ENCODE measurements around the gene CCDC57. TPM values are rescaled to one million over a fixed set of nuclear protein-coding genes. Genes with fewer than 3 reads are reported as not detected.
"Not testable (repeated sequence)": the region's sequence is repeated elsewhere in the genome, so short reads cannot be mapped to it uniquely, and the experiment has no call there.

Gene CCDC57
- total RNA-seq, 5 donors from 2014 or later (not counting 1 experiment from before 2014, with no cell fraction given) = 86.4 to 127 (median 103) TPM

DNA sequence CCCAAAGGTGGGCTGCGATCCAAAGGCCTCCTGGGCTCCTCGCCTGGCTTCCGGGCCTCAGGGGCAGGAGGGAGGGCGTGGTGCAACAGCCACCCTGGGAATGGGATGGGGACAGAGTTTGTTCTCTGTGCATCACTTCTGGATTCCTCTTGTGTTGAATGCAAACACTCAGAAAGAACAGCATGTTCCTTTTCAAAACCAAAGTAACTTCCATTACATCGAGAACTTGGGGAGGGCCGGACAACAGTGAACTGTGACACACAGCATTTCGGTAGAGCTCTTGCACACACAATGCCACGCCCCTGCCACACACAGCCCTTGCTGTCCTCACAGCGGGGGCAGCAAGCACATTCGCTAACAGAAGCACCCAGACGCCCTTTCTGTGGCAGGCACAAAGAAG lies 78.5 kb downstream of the CCDC57 start:
- ATAC-seq (replicated peaks in 1 of 4) (no peak), DNase-seq (no peak)
- Histone ChIP-seq H3K4me3 (ENCODE audit: control insufficient read depth in 1 of 2, extremely low read depth in 1 of 2, low read length in 1 of 2) (no peak overlapping the region), H3K4me1 (ENCODE audit: control insufficient read depth in 1 of 2, extremely low read depth in 1 of 2, insufficient read depth in 2 of 2, low read length in 2 of 2) (peaks cover 2 to 9% of the 10 kb centered on the region in 2 experiments), H3K27me3 (replicated peaks in 1 of 2; ENCODE audit: control insufficient read depth in 2 of 2, extremely low read depth in 1 of 2, insufficient read depth in 2 of 2, low read length in 1 of 2) (no peaks in the 10 kb centered on the region), H3K36me3 (ENCODE audit: control insufficient read depth in 2 of 2, extremely low read depth in 1 of 2, insufficient read depth in 1 of 2, low read length in 1 of 2) (peaks cover 0 to 4% of the 10 kb centered on the region in 2 donors), H3K9me3 (no peaks in the 10 kb centered on the region), H3K27ac (ENCODE audit: low read length) (no peak overlapping the region)
- ChIA-PET POLR2A (no interaction called here), CTCF (interaction anchor here in 1 of 2 donors (0.6 kb wide), 1 partner anchor 46 kb away, joined by 3 read pairs; no protein-coding TSS in a partner anchor)
- WGBS (ENCODE audit: insufficient coverage) = 88% methylated on average over 9 of the region's 11 CpGs
- Mint-ChIP-seq H3K36me3 (no peaks in the 10 kb centered on the region), H3K27ac (no peak overlapping the region), H3K4me3 (no peak overlapping the region), H3K27me3 (no peaks in the 10 kb centered on the region), H3K4me1 (peaks cover 5 to 8% (median 7%) of the 10 kb centered on the region in 3 donors), H3K9me3 (no peaks in the 10 kb centered on the region)

DNA sequence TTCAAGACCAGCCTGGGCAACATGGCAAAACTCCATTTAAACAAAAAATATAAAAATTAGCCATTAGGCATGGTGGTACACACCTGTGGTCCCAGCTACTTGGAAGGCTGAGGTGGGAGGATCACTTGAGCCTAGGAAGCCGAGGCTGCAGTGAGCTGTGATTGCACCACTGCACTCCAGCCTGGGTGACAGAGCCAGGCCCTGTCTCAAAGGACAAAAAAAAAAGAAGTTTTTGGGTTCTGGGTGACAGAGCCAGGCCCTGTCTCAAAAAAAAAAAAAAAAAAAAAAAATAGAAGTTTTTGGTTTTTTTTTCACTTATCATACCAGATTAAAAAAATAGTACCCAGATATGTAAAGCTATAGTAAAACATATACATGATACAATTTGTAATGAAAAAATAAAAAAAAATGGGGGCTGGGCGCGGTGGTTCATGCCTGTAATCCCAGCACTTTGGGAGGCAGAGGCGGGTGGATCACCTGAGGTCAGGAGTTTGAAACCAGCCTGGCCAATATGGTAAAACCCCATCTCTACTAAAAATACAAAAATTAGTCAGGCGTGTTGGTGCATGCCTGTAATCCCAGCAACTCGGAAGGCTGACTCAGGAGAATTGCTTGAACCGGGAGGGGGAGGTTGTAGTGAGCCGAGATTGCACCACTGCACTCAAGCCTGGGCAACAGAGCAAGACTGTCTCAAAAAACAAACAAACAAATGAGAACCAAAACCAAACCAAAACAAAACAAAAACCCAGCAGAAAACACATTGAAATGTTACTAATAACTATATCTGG lies 79.3 kb downstream of the CCDC57 start:
- H3K36me3 Mint-ChIP-seq; H3K27ac Mint-ChIP-seq; DNase-seq; H3K27ac ChIP-seq (ENCODE audit: low read length); H3K9me3 Mint-ChIP-seq; H3K27me3 ChIP-seq (replicated peaks in 1 of 2; ENCODE audit: control insufficient read depth in 2 of 2, extremely low read depth in 1 of 2, insufficient read depth in 2 of 2, low read length in 1 of 2); ATAC-seq (replicated peaks in 1 of 4); H3K4me3 Mint-ChIP-seq; H3K36me3 ChIP-seq (ENCODE audit: control insufficient read depth in 2 of 2, extremely low read depth in 1 of 2, insufficient read depth in 1 of 2, low read length in 1 of 2); H3K27me3 Mint-ChIP-seq; H3K9me3 ChIP-seq; H3K4me3 ChIP-seq (ENCODE audit: control insufficient read depth in 1 of 2, extremely low read depth in 1 of 2, low read length in 1 of 2): not testable (repeated sequence)
- peaks cover 8 to 15% (median 12%) of the 10 kb centered on the region in 3 donors for H3K4me1 Mint-ChIP-seq
- 100% methylated on average over 1 of the region's 8 CpGs for WGBS (ENCODE audit: insufficient coverage)
- CTCF ChIA-PET = interaction anchor here in 1 of 2 donors (0.7 kb wide), 1 partner anchor 25 kb away, joined by 6 read pairs; no protein-coding TSS in a partner anchor
- peaks cover 5 to 16% of the 10 kb centered on the region in 2 experiments for H3K4me1 ChIP-seq (ENCODE audit: control insufficient read depth in 1 of 2, extremely low read depth in 1 of 2, insufficient read depth in 2 of 2, low read length in 2 of 2)
- POLR2A ChIA-PET = interaction anchor here (0.6 to 1.0 kb wide), 2 partner anchors 29 to 67 kb away, joined by 3 to 6 read pairs; no protein-coding TSS in a partner anchor

DNA sequence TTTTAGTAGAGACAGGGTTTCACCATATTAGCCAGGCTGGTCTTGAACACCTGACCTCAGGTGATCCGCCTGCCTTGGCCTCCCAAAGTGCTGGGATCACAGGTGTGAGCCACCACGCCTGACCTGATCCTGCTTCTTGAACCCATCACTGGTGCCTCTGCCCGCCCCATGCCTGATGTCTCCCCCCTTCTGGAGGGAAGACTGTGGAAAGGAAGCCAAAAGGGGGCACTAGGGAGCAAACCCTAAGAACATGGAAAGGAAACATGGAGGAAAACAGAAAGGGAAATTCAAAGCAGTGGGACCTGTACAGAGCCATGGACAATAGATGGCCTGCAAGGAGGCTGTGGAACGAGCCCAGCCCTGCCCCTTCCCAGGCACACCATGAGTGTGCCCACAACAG lies 83.5 kb downstream of the CCDC57 start:
- 97% methylated on average over 3 of the region's 4 CpGs for WGBS (ENCODE audit: insufficient coverage)
- Histone ChIP-seq H3K27ac (ENCODE audit: low read length) (peak overlapping the region; percentile 58), H3K36me3 (ENCODE audit: control insufficient read depth in 2 of 2, extremely low read depth in 1 of 2, insufficient read depth in 1 of 2, low read length in 1 of 2) (no peaks in the 10 kb centered on the region), H3K27me3 (replicated peaks in 1 of 2; ENCODE audit: control insufficient read depth in 2 of 2, extremely low read depth in 1 of 2, insufficient read depth in 2 of 2, low read length in 1 of 2) (no peaks in the 10 kb centered on the region), H3K4me3 (ENCODE audit: control insufficient read depth in 1 of 2, extremely low read depth in 1 of 2, low read length in 1 of 2) (no peak overlapping the region), H3K4me1 (ENCODE audit: control insufficient read depth in 1 of 2, extremely low read depth in 1 of 2, insufficient read depth in 2 of 2, low read length in 2 of 2) (peaks cover 27 to 58% of the 10 kb centered on the region in 2 experiments), H3K9me3 (no peaks in the 10 kb centered on the region)
- Mint-ChIP-seq H3K27me3 (no peaks in the 10 kb centered on the region), H3K27ac (peak overlapping the region; percentile 75 to 99), H3K36me3 (no peaks in the 10 kb centered on the region), H3K9me3 (no peaks in the 10 kb centered on the region), H3K4me3 (peak overlapping the region in 1 of 3 donors; percentile 13), H3K4me1 (peaks cover 45 to 52% (median 50%) of the 10 kb centered on the region in 3 donors)
- no peak for ATAC-seq (replicated peaks in 1 of 4)
- CTCF ChIA-PET = no interaction called here
- POLR2A ChIA-PET = no interaction called here
- DNase-seq = no peak

DNA sequence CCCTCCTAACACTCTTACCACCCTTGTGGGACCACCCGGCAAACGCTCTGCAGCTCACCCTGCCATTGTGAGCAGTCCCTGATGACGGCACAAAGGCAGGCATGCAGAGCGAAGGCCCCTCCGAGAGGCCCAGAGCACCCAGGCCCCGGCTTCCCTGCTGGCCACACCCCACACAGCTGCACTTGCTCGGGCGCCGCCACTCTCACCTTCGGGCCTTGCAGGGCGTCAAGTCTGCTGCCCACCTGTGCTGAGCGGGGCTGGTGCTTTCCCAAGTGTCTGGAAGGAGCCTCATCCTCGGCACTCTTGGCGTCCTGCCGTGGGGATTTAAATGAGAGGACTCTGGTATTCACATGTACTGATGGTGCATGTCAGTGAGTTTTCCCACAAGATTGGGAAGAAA lies 84.4 kb downstream of the CCDC57 start:
- 93% methylated on average over 6 of the region's 15 CpGs for WGBS (ENCODE audit: insufficient coverage)
- ChIA-PET POLR2A (interaction anchor here in 1 of 2 donors (0.5 kb wide), 1 partner anchor 72 kb away, joined by 3 read pairs; no protein-coding TSS in a partner anchor), CTCF (no interaction called here)
- Histone ChIP-seq H3K9me3 (no peaks in the 10 kb centered on the region), H3K4me1 (ENCODE audit: control insufficient read depth in 1 of 2, extremely low read depth in 1 of 2, insufficient read depth in 2 of 2, low read length in 2 of 2) (peaks cover 29 to 62% of the 10 kb centered on the region in 2 experiments), H3K27me3 (replicated peaks in 1 of 2; ENCODE audit: control insufficient read depth in 2 of 2, extremely low read depth in 1 of 2, insufficient read depth in 2 of 2, low read length in 1 of 2) (no peaks in the 10 kb centered on the region), H3K27ac (ENCODE audit: low read length) (peak overlapping the region; percentile 90), H3K4me3 (ENCODE audit: control insufficient read depth in 1 of 2, extremely low read depth in 1 of 2, low read length in 1 of 2) (no peak overlapping the region), H3K36me3 (ENCODE audit: control insufficient read depth in 2 of 2, extremely low read depth in 1 of 2, insufficient read depth in 1 of 2, low read length in 1 of 2) (no peaks in the 10 kb centered on the region)
- peak in 8 of 35 experiments; percentile 5 to 37 (median 18) for DNase-seq
- ATAC-seq (replicated peaks in 1 of 4) = no peak
- no peaks in the 10 kb centered on the region for H3K27me3 Mint-ChIP-seq
- H3K4me3 Mint-ChIP-seq = peak overlapping the region in 1 of 3 donors; percentile 71
- peaks cover 53 to 59% (median 57%) of the 10 kb centered on the region in 3 donors for H3K4me1 Mint-ChIP-seq
- no peaks in the 10 kb centered on the region for H3K9me3 Mint-ChIP-seq
- no peaks in the 10 kb centered on the region for H3K36me3 Mint-ChIP-seq
- H3K27ac Mint-ChIP-seq = peak overlapping the region; percentile 98 to 99

DNA sequence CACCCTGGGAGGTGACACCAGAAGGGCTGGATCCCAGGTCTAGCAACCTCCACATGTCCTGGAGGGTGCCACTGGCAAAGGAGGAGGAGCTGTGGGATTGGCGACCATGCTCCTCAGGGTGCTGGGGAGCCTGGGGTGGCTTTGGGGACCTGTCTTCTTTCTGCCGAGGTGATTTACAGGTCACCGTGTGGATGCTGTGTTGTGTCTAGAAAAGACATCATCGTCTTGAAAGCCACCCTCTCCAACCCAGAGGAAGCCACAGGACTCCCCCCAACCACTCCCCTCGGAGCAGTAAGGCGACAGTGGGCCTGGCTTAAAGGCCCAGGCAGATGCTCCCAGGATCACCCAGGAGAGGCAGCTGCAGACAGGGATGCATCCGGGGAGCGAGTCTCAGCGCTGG lies 84.9 kb downstream of the CCDC57 start:
- DNase-seq (peak in 34 of 35 experiments; percentile 18 to 81 (median 60)), ATAC-seq (replicated peaks in 1 of 4) (peak in 2 of 4 experiments; percentile 10 to 17)
- H3K9me3 Mint-ChIP-seq = no peaks in the 10 kb centered on the region
- no peaks in the 10 kb centered on the region for H3K36me3 ChIP-seq (ENCODE audit: control insufficient read depth in 2 of 2, extremely low read depth in 1 of 2, insufficient read depth in 1 of 2, low read length in 1 of 2)
- no peaks in the 10 kb centered on the region for H3K27me3 Mint-ChIP-seq
- H3K4me1 Mint-ChIP-seq = peaks cover 59 to 63% (median 60%) of the 10 kb centered on the region in 3 donors
- H3K27ac ChIP-seq (ENCODE audit: low read length) = peak overlapping the region; percentile 90
- H3K4me3 ChIP-seq (ENCODE audit: control insufficient read depth in 1 of 2, extremely low read depth in 1 of 2, low read length in 1 of 2) = peak overlapping the region; percentile 19 to 25
- H3K9me3 ChIP-seq = no peaks in the 10 kb centered on the region
- peak overlapping the region; percentile 98 to 99 for H3K27ac Mint-ChIP-seq
- POLR2A ChIA-PET = interaction anchor here in 1 of 2 donors (0.5 to 1.6 kb wide), 2 partner anchors 73 to 90 kb away, joined by 3 to 6 read pairs; partner anchors contain the start of gene DCXR
- peaks cover 31 to 63% of the 10 kb centered on the region in 2 experiments for H3K4me1 ChIP-seq (ENCODE audit: control insufficient read depth in 1 of 2, extremely low read depth in 1 of 2, insufficient read depth in 2 of 2, low read length in 2 of 2)
- WGBS (ENCODE audit: insufficient coverage) = 59% methylated on average over 5 of the region's 9 CpGs
- CTCF ChIA-PET = interaction anchor here in 1 of 2 donors (1.1 kb wide), 1 partner anchor 10 kb away, joined by 4 read pairs; no protein-coding TSS in a partner anchor
- no peaks in the 10 kb centered on the region for H3K27me3 ChIP-seq (replicated peaks in 1 of 2; ENCODE audit: control insufficient read depth in 2 of 2, extremely low read depth in 1 of 2, insufficient read depth in 2 of 2, low read length in 1 of 2)
- peak overlapping the region; percentile 49 to 71 (median 70) for H3K4me3 Mint-ChIP-seq
- peaks cover 2% of the 10 kb centered on the region for H3K36me3 Mint-ChIP-seq

DNA sequence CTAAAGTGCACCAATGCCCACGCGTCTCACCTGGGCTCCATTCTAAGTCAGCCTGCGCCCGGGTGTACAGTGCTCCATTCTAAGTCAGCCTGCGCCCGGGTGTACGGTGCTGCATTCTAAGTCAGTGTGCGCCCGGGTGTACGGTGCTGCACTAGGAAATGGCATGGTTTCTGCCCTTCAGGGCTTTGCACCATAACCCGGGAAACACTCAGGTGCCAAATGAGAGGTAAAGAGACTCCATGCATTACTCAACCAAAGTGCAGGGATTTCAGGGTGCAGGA lies 85.4 kb downstream of the CCDC57 start:
- Histone ChIP-seq H3K27me3 (replicated peaks in 1 of 2; ENCODE audit: control insufficient read depth in 2 of 2, extremely low read depth in 1 of 2, insufficient read depth in 2 of 2, low read length in 1 of 2) (no peaks in the 10 kb centered on the region), H3K4me3 (ENCODE audit: control insufficient read depth in 1 of 2, extremely low read depth in 1 of 2, low read length in 1 of 2) (peak overlapping the region; percentile 19 to 25), H3K4me1 (ENCODE audit: control insufficient read depth in 1 of 2, extremely low read depth in 1 of 2, insufficient read depth in 2 of 2, low read length in 2 of 2) (peaks cover 34 to 68% of the 10 kb centered on the region in 2 experiments), H3K36me3 (ENCODE audit: control insufficient read depth in 2 of 2, extremely low read depth in 1 of 2, insufficient read depth in 1 of 2, low read length in 1 of 2) (no peaks in the 10 kb centered on the region), H3K27ac (ENCODE audit: low read length) (peak overlapping the region; percentile 90), H3K9me3 (no peaks in the 10 kb centered on the region)
- H3K4me1 Mint-ChIP-seq = peaks cover 63 to 66% (median 64%) of the 10 kb centered on the region in 3 donors
- peak overlapping the region; percentile 98 to 99 for H3K27ac Mint-ChIP-seq
- CTCF ChIA-PET = interaction anchor here in 1 of 2 donors (0.6 to 1.5 kb wide), 7 partner anchors 9 to 89 kb away, joined by 3 to 7 read pairs (median 4); partner anchors contain the start of gene DCXR
- DNase-seq (peak in 3 of 35 experiments; percentile 11 to 35 (median 26)), ATAC-seq (replicated peaks in 1 of 4) (peak in 3 of 4 experiments; percentile 31 to 43 (median 39))
- H3K9me3 Mint-ChIP-seq = no peaks in the 10 kb centered on the region
- POLR2A ChIA-PET = interaction anchor here in 1 of 2 donors (0.6 to 1.6 kb wide), 4 partner anchors 60 to 171 kb away, joined by 3 to 6 read pairs (median 4); partner anchors contain the start of gene DCXR
- 45% methylated on average over 11 of the region's 11 CpGs for WGBS (ENCODE audit: insufficient coverage)
- H3K36me3 Mint-ChIP-seq = peaks cover 4% of the 10 kb centered on the region
- H3K4me3 Mint-ChIP-seq = peak overlapping the region; percentile 70 to 76 (median 71)
- no peaks in the 10 kb centered on the region for H3K27me3 Mint-ChIP-seq
